K562 (cell line): ENCODE measurements around the gene TUFM. TPM values are rescaled to one million over a fixed set of nuclear protein-coding genes. Genes with fewer than 3 reads are reported as not detected.

Experiments used
- ATF7 ChIP-seq: fragments of 450-650 bp; IDR thresholded peaks from 2 replicates; pipeline ENCODE4 v1.7.1; 2014; ENCODE audit warnings: mild to moderate bottlenecking, moderate library complexity
- BRD9 ChIP-seq: fragments of 450-650 bp; IDR thresholded peaks from 2 replicates; pipeline ENCODE4 v1.6.1; 2018; ENCODE audit warnings: low read depth; ENCODE audit not compliant: partially characterized antibody
- CHD2 ChIP-seq: IDR thresholded peaks from 2 replicates; pipeline ENCODE4 v1.6.1; 2011; ENCODE audit warnings: low read depth, low read length
- EP300 ChIP-seq: IDR thresholded peaks from 2 replicates; pipeline ENCODE4 v1.6.1; 2012; ENCODE audit warnings: low read length, improper control_type of control experiment
- ERF ChIP-seq: fragments of 450-650 bp; formaldehyde crosslinking; IDR thresholded peaks from 2 replicates; pipeline ENCODE4 v1.4.0; 2020; ENCODE audit warnings: mild to moderate bottlenecking, mixed read lengths
- ETV6 ChIP-seq, 3 experiments: fragments of 150-350 bp in 1 of 3; sonication (generic) in 1 of 3; formaldehyde crosslinking in 1 of 3; IDR thresholded peaks; 2 replicates each; pipeline versions ENCODE4 v1.6.1 to v1.8.0; 2014 to 2022; ENCODE audit warnings: borderline replicate concordance in 2 of 3, low read depth in 2 of 3, antibody characterized with exemption in 1 of 3, low read length in 1 of 3, mild to moderate bottlenecking in 1 of 3, missing genetic modification reagents in 1 of 3
- FUS ChIP-seq: fragments of 200-400 bp; formaldehyde crosslinking; optimal IDR thresholded peaks from 2 replicates; pipeline ENCODE3; 2017; ENCODE audit warnings: low read depth, low read length
- GABPB1 ChIP-seq: sonication (generic); formaldehyde crosslinking; IDR thresholded peaks from 2 replicates; pipeline ENCODE4 v1.8.0; 2022; ENCODE audit warnings: mild to moderate bottlenecking, missing genetic modification reagents
- HCFC1 ChIP-seq: IDR thresholded peaks from 2 replicates; pipeline ENCODE4 v1.6.1; 2012; ENCODE audit warnings: low read depth, low read length, improper control_type of control experiment
- HNRNPK ChIP-seq: fragments of 200-400 bp; formaldehyde crosslinking; IDR thresholded peaks from one replicate; pipeline ENCODE4 v1.6.1; 2018; ENCODE audit warnings: mild to moderate bottlenecking, low read depth, low read length; ENCODE audit not compliant: poor library complexity, severe bottlenecking
- KDM5B ChIP-seq: fragments of 200-600 bp; sonication (generic); IDR thresholded peaks from 2 replicates; pipeline ENCODE4 v1.6.1; 2012; ENCODE audit warnings: low read depth, mild to moderate bottlenecking, moderate library complexity, low read length, control low read depth, inconsistent platforms; ENCODE audit not compliant: insufficient replicate concordance
- MBD1 ChIP-seq: fragments of 250-450 bp; sonication (Bioruptor Pico); IDR thresholded peaks from 2 replicates; pipeline ENCODE4 v1.8.0; 2022; ENCODE audit warnings: inconsistent platforms
- MXI1 ChIP-seq: IDR thresholded peaks from 2 replicates; pipeline ENCODE4 v1.6.1; 2011; ENCODE audit warnings: low read depth, mild to moderate bottlenecking, improper control_type of control experiment, low read length
- NFIX ChIP-seq: fragments of 250-450 bp; sonication (Bioruptor Pico); IDR thresholded peaks from 2 replicates; pipeline ENCODE4 v1.4.0; 2020; ENCODE audit warnings: low read depth, mild to moderate bottlenecking, moderate library complexity
- OTX1 ChIP-seq: fragments of 450-650 bp; formaldehyde crosslinking; IDR thresholded peaks from 2 replicates; pipeline ENCODE4 v1.4.0; 2022; ENCODE audit warnings: mild to moderate bottlenecking
- POLR2H ChIP-seq: IDR thresholded peaks from 2 replicates; pipeline ENCODE4 v1.6.1; 2016; ENCODE audit warnings: missing genetic modification characterization, low read depth, mild to moderate bottlenecking, control low read depth, missing compliant biosample characterization, moderate library complexity
- RBM25 ChIP-seq: fragments of 200-400 bp; formaldehyde crosslinking; IDR thresholded peaks from 2 replicates; pipeline ENCODE4 v1.6.1; 2018; ENCODE audit warnings: low read length, low read depth, moderate library complexity; ENCODE audit not compliant: severe bottlenecking
- SRF ChIP-seq, 2 experiments: fragments of 250-450, 450-650 bp in 1 of 2; sonication (Bioruptor Pico) in 1 of 2; sonication (generic) in 1 of 2; formaldehyde crosslinking; IDR thresholded peaks; 2 replicates each; pipeline versions ENCODE4 v1.5.0 to v1.5.1; 2020 to 2022; ENCODE audit warnings: mild to moderate bottlenecking in 1 of 2, missing genetic modification reagents in 1 of 2
- TGIF2 ChIP-seq: sonication (generic); formaldehyde crosslinking; IDR thresholded peaks from 2 replicates; pipeline ENCODE4 v1.8.1; 2022; ENCODE audit warnings: mild to moderate bottlenecking, missing genetic modification reagents, moderate library complexity
- VEZF1 ChIP-seq: fragments of 200-800 bp; sonication (Bioruptor generic); IDR thresholded peaks from 2 replicates; pipeline ENCODE4 v1.6.1; 2017; ENCODE audit warnings: missing genetic modification characterization, missing compliant biosample characterization
- XRCC5 ChIP-seq: fragments of 200-400 bp; formaldehyde crosslinking; IDR thresholded peaks from 2 replicates; pipeline ENCODE4 v1.6.1; 2017; ENCODE audit warnings: low read depth, mild to moderate bottlenecking, low read length
- ZBTB12 ChIP-seq: fragments of 250-450 bp; sonication (Bioruptor Pico); IDR thresholded peaks from 2 replicates; pipeline ENCODE4 v1.4.0; 2020
- ZNF24 ChIP-seq: fragments of 450-650 bp; IDR thresholded peaks from 2 replicates; pipeline ENCODE4 v1.6.1; 2016
- ZNF384 ChIP-seq: IDR thresholded peaks from 2 replicates; pipeline ENCODE4 v1.6.1; 2012; ENCODE audit warnings: low read depth, low read length, improper control_type of control experiment
- ZNF583 ChIP-seq: fragments of 250-450 bp; sonication (Bioruptor Pico); IDR thresholded peaks from 2 replicates; pipeline ENCODE4 v1.4.0; 2020
- polyA plus RNA-seq, 8 experiments: library from polyadenylated mRNA; depleted of rRNA in 4 of 8; stranded (reverse) in 5 of 8; unstranded in 3 of 8; fragments of >200 nt; fragmentation: Nextera tagmentation in 2 of 8; fragmentation: Illumina TruSeq in 1 of 8; extraction: Ambion mirVana in 2 of 8; extraction: Trizol in 1 of 8; gene quantifications; 2 replicates each; pipeline versions ENCODE4 v1.2.1 to v1.2.3, GENCODE V29; 2011 to 2014; ENCODE audit warnings: inconsistent platforms in 1 of 8, missing spikeins in 1 of 8
- total RNA-seq, 7 experiments: library from RNA; depleted of rRNA in 6 of 7; stranded (reverse); fragments of >200 nt in 6 of 7; fragmentation: Illumina TruSeq in 2 of 7; extraction: Trizol in 2 of 7; gene quantifications; 2 replicates each; pipeline versions ENCODE4 v1.2.1 to v1.2.3, GENCODE V29; 2011 to 2021; ENCODE audit warnings: low replicate concordance in 1 of 7

The TUFM gene
- total and polyA plus RNA-seq, 9 of the 15 experiments (the other 6 are each of a cell fraction or from before 2014, with no cell fraction given), result 34.1 to 434 (median 256) TPM

- TF ChIP-seq NFIX (CRISPR knock-in tag), result no peak
- TF ChIP-seq ZNF583 (CRISPR knock-in tag), result peak; percentile 39; the same call in 1 of the 2 replicates
- TF ChIP-seq OTX1 (CRISPR knock-in tag), result peak; percentile 83; the same call in 1 of the 2 replicates
- TF ChIP-seq EP300, result peak; percentile 57; the same call in 1 of the 2 replicates
- peak; percentile 71 for TF ChIP-seq FUS
- TF ChIP-seq RBM25, result peak; percentile 41
- TF ChIP-seq ERF (CRISPR knock-in tag), result peak; percentile 88
- peak; percentile 78 for TF ChIP-seq HCFC1
- no peak for TF ChIP-seq MBD1
- peak; percentile 63 for TF ChIP-seq KDM5B
- TF ChIP-seq ETV6 (IDR thresholded peaks at IDR 0.05; ENCODE audit: borderline replicate concordance in 1 of 2, low read depth in 2 of 2, low read length in 1 of 2), result 0 out of 4 replicates have a peak, but pooled peaks of 1 of the 2 experiments have one; percentile 48
- no peak for TF ChIP-seq ETV6 (CRISPR knock-in tag; IDR thresholded peaks at IDR 0.05; ENCODE audit: borderline replicate concordance)
- peak; percentile 85 for TF ChIP-seq POLR2H (tag)
- TF ChIP-seq CHD2, result peak; percentile 94
- peak; percentile 99 for TF ChIP-seq VEZF1
- TF ChIP-seq ZNF24, result peak; percentile 86; the same call in 1 of the 2 replicates
- peak in 1 of 2 experiments; percentile 26; a peak in 1 of 4 replicates for TF ChIP-seq SRF (CRISPR knock-in tag; IDR thresholded peaks at IDR 0.05)
- no peak for TF ChIP-seq MXI1
- peak; percentile 90; the same call in 1 of the 2 replicates for TF ChIP-seq XRCC5
- TF ChIP-seq ZNF384, result no peak
- no peak for TF ChIP-seq BRD9
- TF ChIP-seq ATF7, result no peak; the same call in none of the 2 replicates
- TF ChIP-seq GABPB1 (CRISPR knock-in tag), result peak; percentile 66
- TF ChIP-seq HNRNPK, result peak; percentile 97
- TF ChIP-seq ZBTB12, result peak; percentile 87
- no peak for TF ChIP-seq TGIF2
Measured at GRCh38 chr16:28822520-28823290, 23.4 kb downstream of the TUFM start, which contains the start of gene ATXN2L (continued).
